HG03159 (cell line): ENCODE data around the gene ARFGEF3.
"Not testable (repeated sequence)": the region's sequence is repeated elsewhere in the genome, so short reads cannot be mapped to it uniquely, and the experiment has no call there.

Experiments
- ATAC-seq: cut with Tn5 transposase; IDR thresholded peaks from one replicate; pipeline ENCODE4 v1.9.1; 2021; ENCODE audit warnings: mild to moderate bottlenecking, moderate library complexity; ENCODE audit not compliant: unreplicated experiment

Gene ARFGEF3

DNA sequence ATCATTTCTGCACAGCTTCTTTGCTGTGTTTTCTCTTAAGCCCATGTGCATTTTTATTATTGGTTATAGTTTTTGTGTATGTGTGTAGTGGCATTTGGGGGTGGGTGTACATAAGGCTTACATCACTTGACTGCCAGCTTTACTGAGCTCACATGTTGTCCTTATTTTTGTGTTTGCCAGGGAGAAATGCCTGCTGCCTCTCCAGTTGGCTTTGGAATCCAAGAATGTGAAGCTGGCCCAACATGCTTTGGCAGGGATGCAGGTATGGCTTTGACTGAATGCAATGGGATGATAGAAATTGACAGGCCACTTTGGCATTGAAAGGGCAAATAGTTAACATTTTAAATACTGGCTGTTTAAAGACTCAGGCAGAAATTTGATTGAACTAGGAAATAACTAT lies 45.1 kb downstream of the ARFGEF3 start:
- no peak for ATAC-seq

DNA sequence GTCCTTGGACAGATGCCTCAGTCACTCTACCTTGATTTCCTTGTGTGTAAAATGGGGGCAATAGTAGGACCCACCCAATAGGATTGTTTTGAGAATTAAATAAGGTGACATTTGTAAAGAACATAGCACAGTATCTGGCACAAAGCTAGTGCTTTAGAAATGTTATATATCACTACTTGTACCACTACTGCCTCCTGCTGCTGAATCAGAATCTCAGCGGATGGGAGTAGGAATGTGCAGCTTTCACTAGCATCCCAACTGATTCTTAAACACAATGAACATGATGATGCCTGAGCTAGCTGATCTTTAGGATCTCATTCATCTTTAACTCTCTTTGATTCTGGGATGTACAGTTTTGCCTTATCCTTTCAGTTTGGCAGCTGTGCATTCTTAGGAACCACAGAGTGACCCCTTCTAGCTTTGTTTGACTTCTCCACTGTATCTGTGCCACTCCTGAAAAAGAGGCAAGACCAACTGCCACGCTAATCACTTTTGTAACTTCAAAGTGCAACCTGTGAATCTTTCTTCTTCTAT lies 49.4 kb downstream of the ARFGEF3 start:
- ATAC-seq = no peak

- ATAC-seq = no peak
Measured at GRCh38 chr6:138211601-138212000, 49.9 kb downstream of the ARFGEF3 start.

DNA sequence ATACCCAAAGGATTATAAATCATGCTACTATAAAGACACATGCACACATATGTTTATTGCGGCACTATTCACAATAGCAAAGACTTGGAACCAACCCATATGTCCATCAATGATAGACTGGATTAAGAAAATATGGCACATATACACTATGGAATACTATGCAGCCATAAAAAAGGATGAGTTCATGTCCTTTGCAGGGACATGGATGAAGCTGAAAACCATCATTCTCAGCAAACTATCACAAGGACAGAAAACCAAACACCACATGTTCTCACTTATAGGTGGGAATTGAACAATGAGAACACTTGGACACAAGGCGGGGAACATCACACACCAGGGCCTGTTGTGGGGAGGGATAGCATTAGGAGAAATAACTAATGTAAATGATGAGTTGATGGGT lies 50.8 kb downstream of the ARFGEF3 start:
- ATAC-seq = not testable (repeated sequence)

DNA sequence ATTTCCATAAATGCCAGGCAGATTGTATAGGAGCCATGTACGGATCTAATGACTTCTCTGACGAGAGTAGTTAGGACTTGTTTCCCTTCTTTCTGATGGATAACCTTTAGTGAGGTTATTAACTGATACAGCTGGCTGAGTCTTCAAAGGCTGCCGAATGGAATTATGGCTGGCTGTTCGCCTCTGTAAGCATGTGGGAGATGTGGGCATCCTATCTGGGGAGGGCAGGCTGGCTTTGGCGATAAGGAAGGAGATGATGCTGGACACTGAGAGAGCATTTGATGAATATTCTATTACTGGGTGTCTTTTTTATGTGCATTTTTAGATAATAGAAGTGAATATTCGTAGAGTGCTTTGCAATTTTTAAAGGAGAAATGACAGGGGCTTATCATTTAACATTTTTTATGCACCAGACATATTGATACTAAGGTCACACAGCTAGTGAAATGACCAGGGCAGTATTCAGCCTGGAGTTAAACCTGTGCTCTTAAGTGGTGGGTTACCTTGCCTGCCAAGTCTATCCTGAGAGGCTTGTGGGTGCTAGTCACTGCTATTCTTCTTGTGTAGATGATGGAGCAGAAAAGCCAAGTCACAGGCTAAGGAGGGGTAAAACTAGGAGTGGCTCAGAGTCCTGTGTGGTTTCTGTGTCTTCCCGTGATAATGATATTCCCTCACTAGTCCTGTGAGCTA lies 53.5 kb downstream of the ARFGEF3 start:
- no peak for ATAC-seq

GRCh38 chr6:138218449-138218848 lies 56.7 kb downstream of the ARFGEF3 start, which contains the start of gene PBOV1:
TSS of gene PBOV1 (minus strand) at chr6:138218491. CDS start at chr6:138218395, 96 bp downstream.
- no peak for ATAC-seq

DNA sequence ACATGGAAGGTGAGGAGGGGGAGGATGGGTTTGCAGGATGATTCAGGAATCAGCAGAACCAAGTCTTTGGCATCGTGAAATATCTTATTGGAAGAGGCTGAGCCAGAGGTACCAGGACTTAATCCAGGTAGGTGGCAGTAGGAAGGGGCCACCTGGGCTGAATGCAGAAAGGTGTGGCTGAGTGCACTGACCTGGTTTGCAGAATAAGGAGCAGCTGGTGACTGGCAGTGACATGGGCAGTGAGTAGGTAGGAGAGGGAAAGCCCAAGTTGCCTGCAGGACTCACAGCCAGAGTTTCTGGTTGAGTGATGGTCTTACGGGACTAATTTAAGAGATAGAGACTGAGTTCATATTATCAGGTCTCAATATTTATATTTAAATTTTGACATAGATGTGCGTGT lies 57.7 kb downstream of the ARFGEF3 start:
- ATAC-seq = no peak

- no peak for ATAC-seq
Measured at GRCh38 chr6:138219901-138220300, 58.2 kb downstream of the ARFGEF3 start.

DNA sequence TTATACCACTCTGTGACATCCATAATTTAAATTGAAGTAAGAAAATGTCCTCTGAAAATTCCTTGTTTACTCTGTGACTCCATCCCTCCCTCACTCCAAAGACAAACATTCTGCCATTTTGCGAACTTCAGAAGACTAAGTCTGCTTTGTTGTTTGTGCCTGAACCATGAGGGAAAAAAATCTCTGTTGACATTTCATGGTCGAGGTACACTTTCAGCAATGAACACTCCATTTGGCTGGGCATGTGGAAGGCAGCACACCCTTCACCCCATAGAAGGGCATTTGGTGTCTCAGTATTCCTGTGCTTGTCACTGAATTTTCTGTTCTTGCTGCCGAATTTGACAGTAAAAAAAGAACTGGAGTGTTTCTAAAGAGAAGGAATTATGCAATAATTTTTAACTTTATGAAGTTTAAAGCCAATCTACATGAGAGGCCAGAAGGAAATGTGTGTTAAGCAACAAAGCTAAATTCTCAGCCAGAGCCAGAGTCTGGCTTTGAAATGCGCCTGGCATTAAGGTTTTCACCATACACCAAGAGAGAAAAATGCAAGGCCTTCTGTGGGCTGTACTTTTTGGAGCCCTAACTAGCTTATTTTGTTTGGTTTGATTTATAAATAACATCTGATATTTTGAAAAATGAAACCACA lies 61.3 kb downstream of the ARFGEF3 start:
- ATAC-seq = no peak

DNA sequence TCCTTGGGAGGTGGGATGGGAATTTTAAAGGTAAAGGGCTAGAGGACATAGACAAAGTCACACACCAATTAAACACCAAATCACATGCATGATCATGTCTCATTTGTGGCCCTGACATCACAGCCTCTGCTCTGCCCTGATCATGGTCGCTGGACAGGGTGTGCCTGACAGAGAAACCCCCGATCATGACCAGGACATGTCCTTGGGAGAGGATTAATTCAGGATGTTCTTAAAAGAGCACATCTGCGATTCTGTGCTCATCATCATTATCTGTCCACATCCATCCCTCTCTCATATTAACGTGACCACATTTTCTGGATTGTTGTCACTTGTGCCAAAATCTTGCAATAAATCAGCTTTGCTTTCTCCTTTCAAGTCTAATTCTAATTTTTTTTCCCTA lies 64.2 kb downstream of the ARFGEF3 start:
- no peak for ATAC-seq

DNA sequence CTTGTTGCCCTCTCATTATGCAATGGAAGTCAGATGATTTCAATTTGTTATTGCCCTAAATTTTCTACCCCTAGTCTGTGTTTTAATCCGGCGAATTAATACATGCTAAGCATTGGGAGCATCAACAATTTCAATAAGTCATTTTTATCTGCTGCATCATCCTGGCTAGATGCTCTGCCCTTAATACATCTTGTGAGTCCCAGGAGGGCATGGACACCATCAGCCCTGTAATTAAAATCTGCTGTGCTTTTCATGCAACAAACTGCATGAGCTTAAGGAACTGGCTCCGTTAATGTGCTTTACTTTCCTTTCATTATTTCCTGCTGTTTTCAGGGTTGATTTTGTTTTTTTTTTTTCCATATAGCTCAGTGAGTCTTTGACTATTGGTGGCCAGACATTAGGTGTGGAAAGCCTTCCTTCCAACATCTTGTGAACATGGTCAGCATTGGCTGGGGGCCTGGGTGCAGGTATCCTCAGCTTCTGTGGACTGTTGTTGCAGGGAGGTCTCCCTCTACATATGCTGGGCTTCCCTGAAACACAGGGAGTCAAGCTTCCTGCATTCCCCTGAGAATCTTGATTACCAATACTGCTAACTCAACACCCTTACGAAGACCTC lies 65.1 kb downstream of the ARFGEF3 start:
- no peak for ATAC-seq

GRCh38 chr6:138227316-138227781 lies 65.6 kb downstream of the ARFGEF3 start:
- no peak for ATAC-seq

- no peak for ATAC-seq
Measured at GRCh38 chr6:138229072-138229471, 67.3 kb downstream of the ARFGEF3 start.

GRCh38 chr6:138229663-138230179 lies 68.0 kb downstream of the ARFGEF3 start:
- ATAC-seq = no peak

- ATAC-seq = no peak
Measured at GRCh38 chr6:138230221-138230620, 68.5 kb downstream of the ARFGEF3 start.

- ATAC-seq = no peak
Measured at GRCh38 chr6:138230759-138231380, 69.1 kb downstream of the ARFGEF3 start.

- no peak for ATAC-seq
Measured at GRCh38 chr6:138231381-138231886, 69.7 kb downstream of the ARFGEF3 start.

DNA sequence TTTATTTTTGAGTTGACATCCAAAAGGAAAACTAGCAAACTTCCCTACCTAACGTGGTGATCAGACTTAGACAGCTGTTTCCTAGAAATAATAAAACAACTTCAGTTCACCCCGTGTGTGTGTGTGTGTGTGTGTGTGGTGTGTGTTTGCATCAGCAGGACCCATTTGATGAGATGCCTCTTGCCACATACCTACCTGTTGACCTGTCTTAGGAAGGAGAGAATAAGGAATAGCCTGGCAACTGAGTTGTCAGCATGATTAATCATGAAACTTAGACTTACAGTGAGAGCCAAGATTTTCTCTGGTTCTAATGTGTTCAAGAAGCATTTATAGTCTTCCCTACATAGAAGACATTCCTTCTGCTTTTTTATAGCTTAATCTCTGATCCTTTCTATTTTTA lies 72.6 kb downstream of the ARFGEF3 start:
- no peak for ATAC-seq

GRCh38 chr6:138235205-138235604 lies 73.5 kb downstream of the ARFGEF3 start:
- ATAC-seq = no peak

DNA sequence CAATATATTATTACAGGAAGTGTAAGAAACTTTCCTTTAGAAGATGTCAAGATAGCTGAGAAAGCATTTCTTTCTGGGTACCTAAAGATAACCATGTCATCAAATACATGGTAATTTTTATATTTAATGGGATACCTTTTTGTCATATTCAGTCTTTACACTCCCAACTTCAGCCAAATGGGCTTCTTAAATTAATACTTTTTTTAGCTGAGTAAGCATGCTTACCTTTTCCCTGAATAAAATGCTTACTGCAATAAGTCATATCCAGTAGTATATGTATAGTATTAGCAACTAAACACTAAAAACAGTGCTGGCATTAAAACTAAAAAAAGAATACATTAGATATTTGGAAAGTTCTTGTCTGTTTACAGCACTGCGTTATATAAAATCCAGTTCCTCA lies 74.0 kb downstream of the ARFGEF3 start:
- no peak for ATAC-seq

DNA sequence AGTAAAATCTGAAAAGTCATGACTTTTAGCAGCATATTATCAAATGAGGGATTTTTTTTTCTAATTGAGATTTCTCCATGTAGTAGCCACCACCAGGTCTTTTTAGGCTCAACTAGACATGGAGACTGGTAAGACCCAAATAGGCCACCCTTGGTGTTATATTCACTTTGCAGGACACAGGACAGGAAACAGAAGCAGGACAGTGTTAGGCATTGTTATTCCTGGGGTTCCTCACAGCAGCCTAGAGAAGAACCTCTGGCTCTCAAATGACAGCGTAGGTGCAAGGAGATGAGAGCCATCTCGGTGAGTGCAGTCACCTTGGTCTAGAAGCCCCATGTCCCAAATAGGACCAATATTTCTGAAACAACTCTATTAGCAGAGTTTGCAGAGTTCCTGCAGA lies 75.7 kb downstream of the ARFGEF3 start:
- ATAC-seq = no peak
